ENCODE results near the gene ZIC5. TPM values are rescaled to one million over a fixed set of nuclear protein-coding genes. Genes with fewer than 3 reads are reported as not detected.

ZIC5 gene
- total and polyA plus RNA-seq, 8 donors = not detected

- DNase-seq = no peak
- H3K36me3 ChIP-seq = no peaks in the 10 kb centered on the region
- no peak overlapping the region for H3K27ac ChIP-seq
- no peaks in the 10 kb centered on the region for H3K9me3 ChIP-seq
- H3K4me3 ChIP-seq = no peak overlapping the region
- H3K4me1 ChIP-seq = no peaks in the 10 kb centered on the region
- intact Hi-C loops (cut with DNase I; ENCODE audit: low total_unique reads) = no loop called here
- TF ChIP-seq EP300 (IDR thresholded peaks at IDR 0.05) (no peak), CTCF (IDR thresholded peaks at IDR 0.05) (no peak), POLR2AphosphoS5 (IDR thresholded peaks at IDR 0.05) (no peak), POLR2A (IDR thresholded peaks at IDR 0.05) (no peak)
- WGBS, 5 donors = 77 to 85% (median 81%) methylated on average over 4 of the region's 4 CpGs
- peaks cover 0 to 92% (median 7%) of the 10 kb centered on the region in 3 donors for H3K27me3 ChIP-seq
Measured at GRCh38 chr13:99941911-99942310, 29.7 kb downstream of the ZIC5 start.

GRCh38 chr13:99941086-99941485, 30.5 kb downstream of the ZIC5 start:
- H3K36me3 ChIP-seq = no peaks in the 10 kb centered on the region
- DNase-seq = no peak
- H3K9me3 ChIP-seq = no peaks in the 10 kb centered on the region
- intact Hi-C loops (cut with DNase I; ENCODE audit: low total_unique reads) = no loop called here
- H3K27me3 ChIP-seq = peaks cover 0 to 86% (median 7%) of the 10 kb centered on the region in 3 donors
- TF ChIP-seq POLR2AphosphoS5 (IDR thresholded peaks at IDR 0.05) (no peak), POLR2A (IDR thresholded peaks at IDR 0.05) (no peak), CTCF (IDR thresholded peaks at IDR 0.05) (no peak), EP300 (IDR thresholded peaks at IDR 0.05) (no peak)
- H3K4me1 ChIP-seq = no peaks in the 10 kb centered on the region
- H3K4me3 ChIP-seq = no peak overlapping the region
- 35 to 60% (median 38%) methylated on average over 7 of the region's 7 CpGs for WGBS, 5 donors
- no peak overlapping the region for H3K27ac ChIP-seq

GRCh38 chr13:99938635-99939034, 32.9 kb downstream of the ZIC5 start:
- Histone ChIP-seq H3K4me3 (no peak overlapping the region), H3K27me3 (peaks cover 0 to 84% (median 3%) of the 10 kb centered on the region in 3 donors), H3K4me1 (no peaks in the 10 kb centered on the region), H3K9me3 (no peaks in the 10 kb centered on the region), H3K36me3 (no peaks in the 10 kb centered on the region), H3K27ac (no peak overlapping the region)
- TF ChIP-seq EP300 (IDR thresholded peaks at IDR 0.05) (no peak), POLR2A (IDR thresholded peaks at IDR 0.05) (no peak), CTCF (IDR thresholded peaks at IDR 0.05) (no peak), POLR2AphosphoS5 (IDR thresholded peaks at IDR 0.05) (no peak)
- no peak for DNase-seq
- WGBS, 5 donors = 52 to 75% (median 65%) methylated on average over 7 of the region's 7 CpGs
- intact Hi-C loops (cut with DNase I; ENCODE audit: low total_unique reads) = no loop called here

GRCh38 chr13:99935772-99936171, 35.8 kb downstream of the ZIC5 start:
- intact Hi-C loops (cut with DNase I; ENCODE audit: low total_unique reads) = no loop called here
- Histone ChIP-seq H3K4me1 (no peaks in the 10 kb centered on the region), H3K4me3 (no peak overlapping the region), H3K9me3 (no peaks in the 10 kb centered on the region), H3K36me3 (no peaks in the 10 kb centered on the region), H3K27me3 (peaks cover 0 to 74% (median 3%) of the 10 kb centered on the region in 3 donors), H3K27ac (no peak overlapping the region)
- WGBS, 5 donors = 47 to 84% (median 81%) methylated on average over 2 of the region's 2 CpGs
- DNase-seq = no peak
- TF ChIP-seq POLR2A (IDR thresholded peaks at IDR 0.05) = no peak
- no peak for TF ChIP-seq POLR2AphosphoS5 (IDR thresholded peaks at IDR 0.05)
- no peak for TF ChIP-seq CTCF (IDR thresholded peaks at IDR 0.05)
- no peak for TF ChIP-seq EP300 (IDR thresholded peaks at IDR 0.05)
